ENCODE data around the gene PRIM1.
A peak's percentile ranks its signal among the peaks of the same experiment; 100 is the strongest.

Gene PRIM1

GRCh38 chr12:56769868-56770267 is 17.7 kb upstream of the PRIM1 start:
- no peak overlapping the region for H3K4me2 ChIP-seq (ENCODE audit: low read length)
- peaks cover 2% of the 10 kb centered on the region for H3K4me1 ChIP-seq (ENCODE audit: control insufficient read depth, low read depth, low read length)
- no peak overlapping the region for H3K4ac ChIP-seq (ENCODE audit: low read depth, low read length)
- H3K56ac ChIP-seq (ENCODE audit: low read length) = no peak overlapping the region
- no peak overlapping the region for H3K18ac ChIP-seq (ENCODE audit: low read length)
- no peak overlapping the region for H2BK15ac ChIP-seq (replicated peaks; ENCODE audit: low read depth)
- no peak overlapping the region for H3K27ac ChIP-seq (ENCODE audit: low read depth, low read length)
- H4K8ac ChIP-seq (ENCODE audit: low read depth, low read length) = no peak overlapping the region
- no peak overlapping the region for H2BK5ac ChIP-seq (ENCODE audit: low read length)
- no peak overlapping the region for H2AK5ac ChIP-seq (ENCODE audit: low read length)
- no peaks in the 10 kb centered on the region for H3K79me1 ChIP-seq (ENCODE audit: low read length)
- no peak overlapping the region for H3K23ac ChIP-seq (ENCODE audit: low read length)
- H3K9ac ChIP-seq (ENCODE audit: low read length) = no peak overlapping the region
- no peaks in the 10 kb centered on the region for H3K79me2 ChIP-seq (ENCODE audit: control insufficient read depth, insufficient read depth, low read length)
- no peak overlapping the region for H4K5ac ChIP-seq (ENCODE audit: low read length)
- H3K36me3 ChIP-seq (ENCODE audit: control insufficient read depth, insufficient read depth, low read length) = no peaks in the 10 kb centered on the region
- H3K4me3 ChIP-seq (ENCODE audit: low read length) = no peak overlapping the region
- H3K27me3 ChIP-seq (ENCODE audit: insufficient read depth, low read length, poor library complexity) = no peaks in the 10 kb centered on the region
- H2BK120ac ChIP-seq (ENCODE audit: low read depth, low read length) = no peak overlapping the region
- no peak for DNase-seq
- no CpG with 5 or more reads among the region's 3 CpGs for WGBS (ENCODE audit: extremely low coverage, insufficient coverage, low lambda C conversion rate)

GRCh38 chr12:56768424-56768823 is 16.3 kb upstream of the PRIM1 start:
- Histone ChIP-seq H3K4me2 (ENCODE audit: low read length) (no peak overlapping the region), H2BK120ac (ENCODE audit: low read depth, low read length) (no peak overlapping the region), H2AK5ac (ENCODE audit: low read length) (no peak overlapping the region), H3K4ac (ENCODE audit: low read depth, low read length) (no peak overlapping the region), H3K56ac (ENCODE audit: low read length) (no peak overlapping the region), H3K79me1 (ENCODE audit: low read length) (no peaks in the 10 kb centered on the region), H4K5ac (ENCODE audit: low read length) (no peak overlapping the region), H2BK15ac (replicated peaks; ENCODE audit: low read depth) (no peak overlapping the region), H3K4me1 (ENCODE audit: control insufficient read depth, low read depth, low read length) (peaks cover 2% of the 10 kb centered on the region), H2BK5ac (ENCODE audit: low read length) (no peak overlapping the region), H4K8ac (ENCODE audit: low read depth, low read length) (no peak overlapping the region), H3K18ac (ENCODE audit: low read length) (no peak overlapping the region), H3K9ac (ENCODE audit: low read length) (no peak overlapping the region), H3K23ac (ENCODE audit: low read length) (no peak overlapping the region), H3K36me3 (ENCODE audit: control insufficient read depth, insufficient read depth, low read length) (no peaks in the 10 kb centered on the region), H3K27me3 (ENCODE audit: insufficient read depth, low read length, poor library complexity) (no peaks in the 10 kb centered on the region), H3K79me2 (ENCODE audit: control insufficient read depth, insufficient read depth, low read length) (no peaks in the 10 kb centered on the region), H3K27ac (ENCODE audit: low read depth, low read length) (no peak overlapping the region), H3K4me3 (ENCODE audit: low read length) (no peak overlapping the region)
- no peak for DNase-seq
- WGBS (ENCODE audit: extremely low coverage, insufficient coverage, low lambda C conversion rate) = 100% methylated on average over 1 of the region's 5 CpGs

GRCh38 chr12:56766535-56766934 is 14.4 kb upstream of the PRIM1 start:
- Histone ChIP-seq H3K36me3 (ENCODE audit: control insufficient read depth, insufficient read depth, low read length) (no peaks in the 10 kb centered on the region), H3K79me2 (ENCODE audit: control insufficient read depth, insufficient read depth, low read length) (no peaks in the 10 kb centered on the region), H2AK5ac (ENCODE audit: low read length) (no peak overlapping the region), H3K4me1 (ENCODE audit: control insufficient read depth, low read depth, low read length) (peaks cover 2% of the 10 kb centered on the region), H3K23ac (ENCODE audit: low read length) (no peak overlapping the region), H4K8ac (ENCODE audit: low read depth, low read length) (no peak overlapping the region), H2BK15ac (replicated peaks; ENCODE audit: low read depth) (no peak overlapping the region), H3K4me3 (ENCODE audit: low read length) (no peak overlapping the region), H3K79me1 (ENCODE audit: low read length) (no peaks in the 10 kb centered on the region), H3K4ac (ENCODE audit: low read depth, low read length) (no peak overlapping the region), H3K56ac (ENCODE audit: low read length) (peak overlapping the region; percentile 35), H3K9ac (ENCODE audit: low read length) (no peak overlapping the region), H3K27me3 (ENCODE audit: insufficient read depth, low read length, poor library complexity) (no peaks in the 10 kb centered on the region), H2BK120ac (ENCODE audit: low read depth, low read length) (no peak overlapping the region), H4K5ac (ENCODE audit: low read length) (no peak overlapping the region), H3K4me2 (ENCODE audit: low read length) (no peak overlapping the region), H3K27ac (ENCODE audit: low read depth, low read length) (no peak overlapping the region), H3K18ac (ENCODE audit: low read length) (no peak overlapping the region), H2BK5ac (ENCODE audit: low read length) (no peak overlapping the region)
- WGBS (ENCODE audit: extremely low coverage, insufficient coverage, low lambda C conversion rate) = no CpG with 5 or more reads among the region's 6 CpGs
- peak; percentile 62 for DNase-seq

DNA sequence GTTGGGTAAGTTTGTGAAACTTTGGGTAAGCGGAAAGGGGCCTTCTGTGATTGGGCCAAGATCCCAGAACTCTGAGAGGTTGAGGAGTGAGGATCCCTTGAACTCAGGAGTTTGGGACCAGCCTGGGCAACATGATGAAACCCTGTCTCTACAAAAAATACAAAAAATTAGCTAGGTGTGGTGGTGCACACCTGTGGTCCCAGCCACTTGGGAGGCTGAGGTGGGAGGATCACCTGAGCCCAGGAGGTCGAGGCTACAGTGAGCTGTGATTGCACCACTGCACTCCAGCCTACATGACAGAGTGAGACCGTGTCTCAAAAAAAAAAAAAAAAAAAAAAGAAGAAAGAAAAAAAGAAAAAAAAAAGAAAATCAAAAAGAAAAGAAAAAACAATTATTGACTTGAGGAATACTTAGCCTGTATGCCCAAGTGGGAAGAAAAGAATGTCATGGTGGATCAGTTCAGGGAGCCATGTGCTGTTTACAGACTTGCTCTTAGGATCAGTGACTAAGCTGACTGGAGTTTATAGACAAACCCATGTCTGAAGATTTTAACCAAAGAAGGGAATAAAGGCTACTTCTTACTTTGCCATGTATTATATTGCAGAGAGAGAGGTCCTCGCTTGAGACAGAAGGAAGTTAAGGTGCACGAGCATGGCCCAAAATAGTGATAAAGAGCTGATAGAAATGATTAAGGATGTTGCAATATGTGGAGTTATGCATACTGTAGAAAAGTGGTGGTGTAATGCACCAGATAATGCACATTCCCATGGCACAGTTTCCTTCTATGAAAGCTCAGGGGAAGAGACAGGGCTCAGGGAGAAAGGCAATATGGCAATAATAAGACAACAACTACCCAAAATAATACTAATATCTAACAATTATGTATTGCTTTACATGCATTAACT is 11.9 kb upstream of the PRIM1 start:
- no peak overlapping the region for H2BK5ac ChIP-seq (ENCODE audit: low read length)
- peaks cover 2% of the 10 kb centered on the region for H3K4me1 ChIP-seq (ENCODE audit: control insufficient read depth, low read depth, low read length)
- no peak overlapping the region for H3K27ac ChIP-seq (ENCODE audit: low read depth, low read length)
- H3K56ac ChIP-seq (ENCODE audit: low read length) = no peak overlapping the region
- no peaks in the 10 kb centered on the region for H3K79me1 ChIP-seq (ENCODE audit: low read length)
- H3K9ac ChIP-seq (ENCODE audit: low read length) = no peak overlapping the region
- WGBS (ENCODE audit: extremely low coverage, insufficient coverage, low lambda C conversion rate) = no CpG with 5 or more reads among the region's 5 CpGs
- H3K36me3 ChIP-seq (ENCODE audit: control insufficient read depth, insufficient read depth, low read length) = no peaks in the 10 kb centered on the region
- H3K4me2 ChIP-seq (ENCODE audit: low read length) = no peak overlapping the region
- H3K4me3 ChIP-seq (ENCODE audit: low read length) = no peak overlapping the region
- no peak overlapping the region for H4K8ac ChIP-seq (ENCODE audit: low read depth, low read length)
- no peak overlapping the region for H2BK15ac ChIP-seq (replicated peaks; ENCODE audit: low read depth)
- no peak overlapping the region for H2BK120ac ChIP-seq (ENCODE audit: low read depth, low read length)
- H3K4ac ChIP-seq (ENCODE audit: low read depth, low read length) = no peak overlapping the region
- no peak overlapping the region for H3K18ac ChIP-seq (ENCODE audit: low read length)
- H2AK5ac ChIP-seq (ENCODE audit: low read length) = no peak overlapping the region
- H3K23ac ChIP-seq (ENCODE audit: low read length) = no peak overlapping the region
- no peaks in the 10 kb centered on the region for H3K27me3 ChIP-seq (ENCODE audit: insufficient read depth, low read length, poor library complexity)
- no peak for DNase-seq
- H3K79me2 ChIP-seq (ENCODE audit: control insufficient read depth, insufficient read depth, low read length) = no peaks in the 10 kb centered on the region
- no peak overlapping the region for H4K5ac ChIP-seq (ENCODE audit: low read length)

GRCh38 chr12:56761812-56762211 is 9.7 kb upstream of the PRIM1 start:
- no peak overlapping the region for H2BK5ac ChIP-seq (ENCODE audit: low read length)
- H3K4me1 ChIP-seq (ENCODE audit: control insufficient read depth, low read depth, low read length) = peaks cover 2% of the 10 kb centered on the region
- H3K23ac ChIP-seq (ENCODE audit: low read length) = no peak overlapping the region
- DNase-seq = no peak
- H2BK120ac ChIP-seq (ENCODE audit: low read depth, low read length) = no peak overlapping the region
- no peak overlapping the region for H3K4me3 ChIP-seq (ENCODE audit: low read length)
- H4K8ac ChIP-seq (ENCODE audit: low read depth, low read length) = no peak overlapping the region
- no peaks in the 10 kb centered on the region for H3K36me3 ChIP-seq (ENCODE audit: control insufficient read depth, insufficient read depth, low read length)
- no peak overlapping the region for H4K5ac ChIP-seq (ENCODE audit: low read length)
- H3K4ac ChIP-seq (ENCODE audit: low read depth, low read length) = no peak overlapping the region
- H2BK15ac ChIP-seq (replicated peaks; ENCODE audit: low read depth) = no peak overlapping the region
- no peak overlapping the region for H3K4me2 ChIP-seq (ENCODE audit: low read length)
- no peak overlapping the region for H3K56ac ChIP-seq (ENCODE audit: low read length)
- H3K9ac ChIP-seq (ENCODE audit: low read length) = no peak overlapping the region
- no peaks in the 10 kb centered on the region for H3K79me2 ChIP-seq (ENCODE audit: control insufficient read depth, insufficient read depth, low read length)
- no peak overlapping the region for H3K27ac ChIP-seq (ENCODE audit: low read depth, low read length)
- H3K18ac ChIP-seq (ENCODE audit: low read length) = no peak overlapping the region
- WGBS (ENCODE audit: extremely low coverage, insufficient coverage, low lambda C conversion rate) = no CpG with 5 or more reads among the region's 2 CpGs
- H2AK5ac ChIP-seq (ENCODE audit: low read length) = no peak overlapping the region
- no peaks in the 10 kb centered on the region for H3K79me1 ChIP-seq (ENCODE audit: low read length)
- no peaks in the 10 kb centered on the region for H3K27me3 ChIP-seq (ENCODE audit: insufficient read depth, low read length, poor library complexity)

DNA sequence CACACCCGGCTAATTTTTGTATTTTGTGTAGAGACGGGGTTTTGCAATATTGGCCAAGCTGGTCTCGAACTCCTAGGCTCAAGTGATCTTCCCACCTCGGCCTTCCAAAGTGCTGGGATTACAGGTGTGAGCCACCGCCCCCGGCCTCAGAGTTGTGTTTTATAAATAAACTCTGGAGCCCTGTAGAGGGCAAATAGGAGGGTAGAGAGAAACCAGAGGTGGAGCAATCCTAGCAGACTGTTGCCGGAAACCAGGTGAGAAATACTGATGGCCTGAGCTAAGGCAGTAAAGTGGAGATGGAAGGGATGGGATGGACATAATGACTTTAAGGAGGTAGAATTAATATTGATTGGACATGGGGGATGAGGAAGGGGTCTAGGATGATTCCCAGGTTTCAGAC is 8.3 kb upstream of the PRIM1 start:
- no CpG with 5 or more reads among the region's 7 CpGs for WGBS (ENCODE audit: extremely low coverage, insufficient coverage, low lambda C conversion rate)
- Histone ChIP-seq H4K5ac (ENCODE audit: low read length) (no peak overlapping the region), H4K8ac (ENCODE audit: low read depth, low read length) (no peak overlapping the region), H3K27ac (ENCODE audit: low read depth, low read length) (no peak overlapping the region), H3K23ac (ENCODE audit: low read length) (no peak overlapping the region), H2AK5ac (ENCODE audit: low read length) (no peak overlapping the region), H3K9ac (ENCODE audit: low read length) (no peak overlapping the region), H3K36me3 (ENCODE audit: control insufficient read depth, insufficient read depth, low read length) (no peaks in the 10 kb centered on the region), H3K4me1 (ENCODE audit: control insufficient read depth, low read depth, low read length) (no peaks in the 10 kb centered on the region), H2BK15ac (replicated peaks; ENCODE audit: low read depth) (no peak overlapping the region), H2BK120ac (ENCODE audit: low read depth, low read length) (no peak overlapping the region), H3K4me2 (ENCODE audit: low read length) (no peak overlapping the region), H2BK5ac (ENCODE audit: low read length) (no peak overlapping the region), H3K4ac (ENCODE audit: low read depth, low read length) (no peak overlapping the region), H3K79me2 (ENCODE audit: control insufficient read depth, insufficient read depth, low read length) (no peaks in the 10 kb centered on the region), H3K27me3 (ENCODE audit: insufficient read depth, low read length, poor library complexity) (no peaks in the 10 kb centered on the region), H3K4me3 (ENCODE audit: low read length) (no peak overlapping the region), H3K79me1 (ENCODE audit: low read length) (no peaks in the 10 kb centered on the region), H3K56ac (ENCODE audit: low read length) (no peak overlapping the region), H3K18ac (ENCODE audit: low read length) (no peak overlapping the region)
- DNase-seq = peak; percentile 34
